OCI-LY3 (cell line): ENCODE measurements around the gene CNOT6L.

ENCODE experiments used
- H2AFZ ChIP-seq: fragments of 200-600, 300-600 bp; shearing (Covaris generic); 2 replicates; pipeline ENCODE4 v1.6.0; 2014; ENCODE audit warnings: antibody characterized with exemption, low read depth, low read length
- H3K27ac ChIP-seq: fragments of 200-600, 300-600 bp; sonication (generic); 2 replicates; pipeline ENCODE4 v1.5.1; 2014; ENCODE audit warnings: mild to moderate bottlenecking, low read length, moderate library complexity, mixed read lengths
- H3K27me3 ChIP-seq: fragments of 200-600, 300-600 bp; sonication (generic); 2 replicates; pipeline ENCODE4 v1.6.1; 2014; ENCODE audit warnings: low read depth, low read length, mixed read lengths
- H3K36me3 ChIP-seq: fragments of 200-600, 300-600 bp; sonication (generic); replicated peaks from 2 replicates; pipeline ENCODE3; 2014; ENCODE audit warnings: low read depth, low read length, mixed read lengths
- H3K4me1 ChIP-seq: fragments of 300-600, 200-600 bp; sonication (generic); 2 replicates; pipeline ENCODE4 v1.6.1; 2014; ENCODE audit warnings: low read length, mixed read lengths
- H3K4me2 ChIP-seq: fragments of 200-600, 300-600 bp; sonication (generic); 2 replicates; pipeline ENCODE4 v1.6.1; 2014; ENCODE audit warnings: low read length, mixed read lengths
- H3K4me3 ChIP-seq: fragments of 300-600, 200-600 bp; sonication (generic); 2 replicates; pipeline ENCODE4 v1.5.1; 2014; ENCODE audit warnings: antibody characterized with exemption, mild to moderate bottlenecking, low read length, moderate library complexity
- H3K79me2 ChIP-seq: fragments of 300-600, 200-600 bp; shearing (Covaris generic); 2 replicates; pipeline ENCODE4 v1.6.1; 2014; ENCODE audit warnings: mild to moderate bottlenecking, low read length, mixed read lengths
- H3K9ac ChIP-seq: fragments of 300-600, 200-600 bp; shearing (Covaris generic); 2 replicates; pipeline ENCODE4 v1.6.0; 2014; ENCODE audit warnings: mild to moderate bottlenecking, low read length, moderate library complexity
- H3K9me3 ChIP-seq: fragments of 200-600, 300-600 bp; shearing (Covaris generic); 2 replicates; pipeline ENCODE4 v1.6.1; 2014; ENCODE audit warnings: low read length, mixed read lengths; ENCODE audit not compliant: insufficient read depth
- H4K20me1 ChIP-seq: fragments of 200-600, 300-600 bp; sonication (generic); 2 replicates; pipeline ENCODE4 v1.6.1; 2016; ENCODE audit warnings: low read length, mixed read lengths; ENCODE audit not compliant: insufficient read depth
- EZH2phosphoT487 ChIP-seq: fragments of 200-600 bp; shearing (Covaris generic); IDR thresholded peaks from 2 replicates; pipeline ENCODE4 v1.6.1; 2018; ENCODE audit warnings: antibody characterized with exemption, mixed run types, low read depth
- TF ChIP-seq, protein P1 (sequence below): fragments of 200-600, 300-600 bp; sonication (generic); IDR thresholded peaks from 2 replicates; pipeline ENCODE4 v1.5.1; 2014; ENCODE audit warnings: antibody characterized with exemption, low read length, low read depth

The CNOT6L gene

DNA sequence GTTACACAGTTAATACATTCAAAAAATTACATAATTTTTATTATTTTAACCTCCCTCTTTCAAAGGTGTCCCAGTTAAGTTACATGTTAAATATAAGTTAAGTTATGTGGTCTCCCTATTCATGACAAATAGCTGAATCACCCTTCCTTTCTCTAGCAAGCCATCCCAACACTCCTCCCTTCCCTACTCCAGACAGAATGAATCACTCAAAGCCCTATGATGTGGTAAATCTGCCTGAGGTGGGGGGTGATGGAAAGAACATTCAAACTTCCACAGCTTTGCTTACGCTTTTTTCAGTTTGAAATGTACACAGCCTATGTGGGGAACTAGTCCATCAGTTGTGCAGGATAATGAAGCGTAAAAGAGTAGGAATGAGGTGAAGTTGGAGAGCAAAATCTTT, 123.4 kb downstream of the CNOT6L start:
- H3K4me1 ChIP-seq, result peaks cover 6% of the 10 kb centered on the region; the same call in 1 of the 2 replicates
- H3K4me3 ChIP-seq, result no peak overlapping the region
- no peak overlapping the region for H3K4me2 ChIP-seq
- H4K20me1 ChIP-seq, result no peaks in the 10 kb centered on the region
- TF ChIP-seq, protein P1, sequence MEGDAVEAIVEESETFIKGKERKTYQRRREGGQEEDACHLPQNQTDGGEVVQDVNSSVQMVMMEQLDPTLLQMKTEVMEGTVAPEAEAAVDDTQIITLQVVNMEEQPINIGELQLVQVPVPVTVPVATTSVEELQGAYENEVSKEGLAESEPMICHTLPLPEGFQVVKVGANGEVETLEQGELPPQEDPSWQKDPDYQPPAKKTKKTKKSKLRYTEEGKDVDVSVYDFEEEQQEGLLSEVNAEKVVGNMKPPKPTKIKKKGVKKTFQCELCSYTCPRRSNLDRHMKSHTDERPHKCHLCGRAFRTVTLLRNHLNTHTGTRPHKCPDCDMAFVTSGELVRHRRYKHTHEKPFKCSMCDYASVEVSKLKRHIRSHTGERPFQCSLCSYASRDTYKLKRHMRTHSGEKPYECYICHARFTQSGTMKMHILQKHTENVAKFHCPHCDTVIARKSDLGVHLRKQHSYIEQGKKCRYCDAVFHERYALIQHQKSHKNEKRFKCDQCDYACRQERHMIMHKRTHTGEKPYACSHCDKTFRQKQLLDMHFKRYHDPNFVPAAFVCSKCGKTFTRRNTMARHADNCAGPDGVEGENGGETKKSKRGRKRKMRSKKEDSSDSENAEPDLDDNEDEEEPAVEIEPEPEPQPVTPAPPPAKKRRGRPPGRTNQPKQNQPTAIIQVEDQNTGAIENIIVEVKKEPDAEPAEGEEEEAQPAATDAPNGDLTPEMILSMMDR, result no peak
- TF ChIP-seq EZH2phosphoT487, result no peak
- H3K79me2 ChIP-seq, result no peaks in the 10 kb centered on the region
- H3K27me3 ChIP-seq, result no peaks in the 10 kb centered on the region
- H3K9ac ChIP-seq, result no peak overlapping the region
- H2AFZ ChIP-seq, result no peak overlapping the region
- H3K36me3 ChIP-seq, result no peaks in the 10 kb centered on the region
- H3K27ac ChIP-seq, result no peak overlapping the region
- H3K9me3 ChIP-seq, result no peaks in the 10 kb centered on the region

DNA sequence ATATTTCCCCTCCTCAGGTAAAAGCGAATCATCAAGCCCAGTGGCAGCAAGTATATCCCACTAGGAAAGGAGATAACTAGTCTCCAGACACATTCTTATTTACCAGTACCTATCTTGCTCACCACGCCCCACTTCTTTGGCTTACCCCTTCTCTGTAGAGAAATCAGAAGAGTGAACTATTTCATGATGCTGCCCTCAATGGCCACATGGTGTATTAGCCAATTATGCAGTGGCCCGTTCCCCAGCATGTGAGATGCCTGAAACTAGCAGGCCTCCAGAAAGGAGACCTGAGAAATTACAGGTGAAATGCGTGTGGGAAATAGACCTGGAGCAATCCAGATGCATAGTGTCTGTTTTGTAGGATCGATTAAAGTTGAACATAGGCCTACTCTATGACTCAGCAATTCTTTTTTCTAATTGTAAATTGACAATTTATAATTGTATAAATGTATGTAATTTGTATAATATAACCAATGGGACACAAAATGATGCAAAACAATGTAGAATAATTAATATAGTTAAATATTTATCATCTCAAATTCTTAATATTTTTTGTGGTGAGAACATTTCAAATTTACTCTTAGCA, 126.2 kb downstream of the CNOT6L start:
- TF ChIP-seq, protein P1, result no peak
- TF ChIP-seq EZH2phosphoT487, result no peak
- Histone ChIP-seq H3K4me2 (no peak overlapping the region), H3K4me1 (peaks cover 3% of the 10 kb centered on the region; the same call in 1 of the 2 replicates), H3K79me2 (no peaks in the 10 kb centered on the region), H2AFZ (no peak overlapping the region), H3K4me3 (no peak overlapping the region), H3K27me3 (no peaks in the 10 kb centered on the region), H3K9me3 (no peaks in the 10 kb centered on the region), H4K20me1 (no peaks in the 10 kb centered on the region), H3K9ac (no peak overlapping the region), H3K36me3 (no peaks in the 10 kb centered on the region), H3K27ac (no peak overlapping the region)

DNA sequence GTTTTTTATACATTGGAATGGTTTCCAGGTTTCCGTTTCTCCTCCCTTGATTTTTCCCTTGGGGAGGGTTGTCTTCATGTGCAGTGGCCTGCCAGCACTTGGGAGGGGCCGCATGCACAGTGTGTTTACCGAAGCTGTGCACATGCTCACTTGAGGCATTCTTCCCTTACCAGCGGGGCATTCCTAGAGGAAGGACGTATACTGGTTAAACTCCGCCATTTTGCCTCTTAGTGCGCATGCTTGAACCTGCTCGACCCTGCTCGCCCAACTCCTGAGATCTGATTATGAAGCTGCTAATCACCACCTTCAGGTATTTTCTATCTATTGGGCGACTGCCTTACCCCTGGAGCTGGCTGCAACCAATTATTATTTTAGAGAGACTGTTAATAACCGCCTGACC, 137.4 kb downstream of the CNOT6L start:
- Histone ChIP-seq H3K36me3 (no peaks in the 10 kb centered on the region), H2AFZ (no peak overlapping the region), H3K9me3 (no peaks in the 10 kb centered on the region), H3K4me1 (no peaks in the 10 kb centered on the region), H3K79me2 (no peaks in the 10 kb centered on the region), H3K4me3 (no peak overlapping the region), H3K27ac (no peak overlapping the region), H3K4me2 (no peak overlapping the region), H4K20me1 (no peaks in the 10 kb centered on the region), H3K9ac (no peak overlapping the region), H3K27me3 (no peaks in the 10 kb centered on the region)
- TF ChIP-seq EZH2phosphoT487, result no peak
- TF ChIP-seq, protein P1, result no peak

DNA sequence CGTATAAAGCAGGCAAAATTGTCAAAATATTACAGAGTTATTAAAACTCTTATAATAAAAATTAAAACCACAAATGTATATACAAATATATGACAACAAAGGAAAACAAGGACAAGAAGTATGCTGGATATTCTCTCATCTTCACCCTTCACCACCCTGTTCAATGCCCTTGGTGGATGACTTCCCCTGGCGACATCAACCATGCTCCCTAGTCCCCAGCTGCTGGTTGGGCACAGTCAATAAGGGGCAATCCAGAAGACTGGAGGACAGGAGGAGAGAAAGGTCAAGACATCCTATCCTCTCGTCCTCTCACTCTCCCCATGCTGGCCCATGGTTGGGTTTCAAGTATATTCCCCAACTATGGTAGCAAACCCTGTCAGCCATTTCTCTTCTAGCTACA, 142.3 kb downstream of the CNOT6L start:
- Histone ChIP-seq H3K27ac (no peak overlapping the region), H4K20me1 (no peaks in the 10 kb centered on the region), H3K4me2 (no peak overlapping the region), H3K9me3 (no peaks in the 10 kb centered on the region), H3K27me3 (no peaks in the 10 kb centered on the region), H2AFZ (no peak overlapping the region), H3K79me2 (no peaks in the 10 kb centered on the region), H3K36me3 (no peaks in the 10 kb centered on the region), H3K9ac (no peak overlapping the region), H3K4me1 (no peaks in the 10 kb centered on the region), H3K4me3 (no peak overlapping the region)
- no peak for TF ChIP-seq EZH2phosphoT487
- TF ChIP-seq, protein P1, result no peak
